ENCODE measurements around the gene HBD. TPM values are rescaled to one million over a fixed set of nuclear protein-coding genes. Genes with fewer than 3 reads are reported as not detected.

The HBD gene
- total RNA-seq, 1 experiment from 2014 or later: not detected

DNA sequence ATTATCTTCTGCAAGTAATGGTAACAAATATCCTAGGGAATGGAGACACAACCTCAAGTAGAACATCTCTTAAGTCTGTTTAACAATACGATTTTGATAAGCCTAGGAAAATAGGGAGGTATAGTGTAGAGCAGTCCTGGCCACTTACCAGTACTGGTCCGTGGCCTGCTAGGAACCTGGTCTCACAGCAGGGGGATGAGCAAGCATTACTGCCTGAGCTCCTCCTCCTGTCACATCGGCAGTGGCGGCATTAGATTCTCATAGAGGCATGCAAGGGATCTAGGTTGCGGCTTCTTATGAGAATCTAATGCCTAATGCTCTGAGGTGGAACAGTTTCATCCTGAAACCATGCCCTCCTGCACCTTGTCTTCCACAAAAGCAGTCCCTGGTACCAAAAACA, 38.2 kb downstream of the HBD start (continued):
- TF ChIP-seq CEBPB (IDR thresholded peaks at IDR 0.05; ENCODE audit: low read depth): no peak
- TF ChIP-seq EGR1 (IDR thresholded peaks at IDR 0.05; ENCODE audit: low read depth): no peak

DNA sequence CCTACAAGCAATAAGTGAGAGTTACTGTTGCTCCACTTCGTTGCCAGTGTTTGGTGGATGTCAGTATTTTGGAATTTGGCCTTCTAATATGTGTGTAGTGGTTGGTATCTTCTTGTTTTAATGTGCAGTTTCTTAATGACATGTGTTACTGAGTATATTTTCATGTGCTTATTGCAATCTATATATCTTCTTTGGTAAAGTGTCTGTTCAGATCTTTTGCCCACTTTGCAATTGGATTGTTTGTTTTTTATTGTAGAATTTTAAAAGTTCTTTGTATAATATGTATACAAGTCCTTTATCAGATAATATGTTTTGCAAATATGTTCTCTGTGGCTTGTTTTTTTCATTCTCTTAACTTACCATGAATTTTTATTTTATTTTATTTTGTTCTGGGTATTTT, 41.5 kb downstream of the HBD start:
- no peaks in the 10 kb centered on the region for H4K20me1 ChIP-seq (ENCODE audit: insufficient read depth)
- no peaks in the 10 kb centered on the region for H3K4me1 ChIP-seq (ENCODE audit: control insufficient read depth in 1 of 2, insufficient read depth in 2 of 2, low read length in 2 of 2)
- H3K27ac ChIP-seq (ENCODE audit: low read depth, low read length): no peak overlapping the region
- RAD21 ChIA-PET (ENCODE audit: low non-redundant PET in 1 of 2, low total read pairs in 2 of 2, uncharacterized antibody in 2 of 2, unreplicated experiment in 2 of 2): no interaction called here
- ATAC-seq (no peak), DNase-seq (ENCODE audit: low read depth, low spot score) (no peak)
- H3K4me2 ChIP-seq (ENCODE audit: low read length): no peak overlapping the region
- TF ChIP-seq SIN3A (IDR thresholded peaks at IDR 0.05; ENCODE audit: low read depth) (no peak), ZFX (IDR thresholded peaks at IDR 0.05) (no peak), SRF (IDR thresholded peaks at IDR 0.05; ENCODE audit: low read depth) (no peak), YY1 (IDR thresholded peaks at IDR 0.05; ENCODE audit: extremely low read depth, insufficient replicate concordance, low read depth, low read length) (no peak), ZNF274 (IDR thresholded peaks at IDR 0.05; ENCODE audit: low read depth, low read length) (no peak), CBX3 (IDR thresholded peaks at IDR 0.05; ENCODE audit: low read depth) (no peak), POLR2A (IDR thresholded peaks at IDR 0.05; ENCODE audit: borderline replicate concordance, extremely low read depth, insufficient read depth, insufficient read length) (no peak), JUND (IDR thresholded peaks at IDR 0.05) (no peak)
- TF ChIP-seq, protein P1, sequence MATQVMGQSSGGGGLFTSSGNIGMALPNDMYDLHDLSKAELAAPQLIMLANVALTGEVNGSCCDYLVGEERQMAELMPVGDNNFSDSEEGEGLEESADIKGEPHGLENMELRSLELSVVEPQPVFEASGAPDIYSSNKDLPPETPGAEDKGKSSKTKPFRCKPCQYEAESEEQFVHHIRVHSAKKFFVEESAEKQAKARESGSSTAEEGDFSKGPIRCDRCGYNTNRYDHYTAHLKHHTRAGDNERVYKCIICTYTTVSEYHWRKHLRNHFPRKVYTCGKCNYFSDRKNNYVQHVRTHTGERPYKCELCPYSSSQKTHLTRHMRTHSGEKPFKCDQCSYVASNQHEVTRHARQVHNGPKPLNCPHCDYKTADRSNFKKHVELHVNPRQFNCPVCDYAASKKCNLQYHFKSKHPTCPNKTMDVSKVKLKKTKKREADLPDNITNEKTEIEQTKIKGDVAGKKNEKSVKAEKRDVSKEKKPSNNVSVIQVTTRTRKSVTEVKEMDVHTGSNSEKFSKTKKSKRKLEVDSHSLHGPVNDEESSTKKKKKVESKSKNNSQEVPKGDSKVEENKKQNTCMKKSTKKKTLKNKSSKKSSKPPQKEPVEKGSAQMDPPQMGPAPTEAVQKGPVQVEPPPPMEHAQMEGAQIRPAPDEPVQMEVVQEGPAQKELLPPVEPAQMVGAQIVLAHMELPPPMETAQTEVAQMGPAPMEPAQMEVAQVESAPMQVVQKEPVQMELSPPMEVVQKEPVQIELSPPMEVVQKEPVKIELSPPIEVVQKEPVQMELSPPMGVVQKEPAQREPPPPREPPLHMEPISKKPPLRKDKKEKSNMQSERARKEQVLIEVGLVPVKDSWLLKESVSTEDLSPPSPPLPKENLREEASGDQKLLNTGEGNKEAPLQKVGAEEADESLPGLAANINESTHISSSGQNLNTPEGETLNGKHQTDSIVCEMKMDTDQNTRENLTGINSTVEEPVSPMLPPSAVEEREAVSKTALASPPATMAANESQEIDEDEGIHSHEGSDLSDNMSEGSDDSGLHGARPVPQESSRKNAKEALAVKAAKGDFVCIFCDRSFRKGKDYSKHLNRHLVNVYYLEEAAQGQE (IDR thresholded peaks at IDR 0.05; ENCODE audit: low read depth): no peak
- TF ChIP-seq, protein P2, sequence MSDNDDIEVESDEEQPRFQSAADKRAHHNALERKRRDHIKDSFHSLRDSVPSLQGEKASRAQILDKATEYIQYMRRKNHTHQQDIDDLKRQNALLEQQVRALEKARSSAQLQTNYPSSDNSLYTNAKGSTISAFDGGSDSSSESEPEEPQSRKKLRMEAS (IDR thresholded peaks at IDR 0.05): no peak
- TF ChIP-seq, protein P3, sequence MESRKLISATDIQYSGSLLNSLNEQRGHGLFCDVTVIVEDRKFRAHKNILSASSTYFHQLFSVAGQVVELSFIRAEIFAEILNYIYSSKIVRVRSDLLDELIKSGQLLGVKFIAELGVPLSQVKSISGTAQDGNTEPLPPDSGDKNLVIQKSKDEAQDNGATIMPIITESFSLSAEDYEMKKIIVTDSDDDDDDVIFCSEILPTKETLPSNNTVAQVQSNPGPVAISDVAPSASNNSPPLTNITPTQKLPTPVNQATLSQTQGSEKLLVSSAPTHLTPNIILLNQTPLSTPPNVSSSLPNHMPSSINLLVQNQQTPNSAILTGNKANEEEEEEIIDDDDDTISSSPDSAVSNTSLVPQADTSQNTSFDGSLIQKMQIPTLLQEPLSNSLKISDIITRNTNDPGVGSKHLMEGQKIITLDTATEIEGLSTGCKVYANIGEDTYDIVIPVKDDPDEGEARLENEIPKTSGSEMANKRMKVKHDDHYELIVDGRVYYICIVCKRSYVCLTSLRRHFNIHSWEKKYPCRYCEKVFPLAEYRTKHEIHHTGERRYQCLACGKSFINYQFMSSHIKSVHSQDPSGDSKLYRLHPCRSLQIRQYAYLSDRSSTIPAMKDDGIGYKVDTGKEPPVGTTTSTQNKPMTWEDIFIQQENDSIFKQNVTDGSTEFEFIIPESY (IDR thresholded peaks at IDR 0.05; ENCODE audit: extremely low read depth, insufficient replicate concordance, low read length): no peak
- TF ChIP-seq, protein P4, sequence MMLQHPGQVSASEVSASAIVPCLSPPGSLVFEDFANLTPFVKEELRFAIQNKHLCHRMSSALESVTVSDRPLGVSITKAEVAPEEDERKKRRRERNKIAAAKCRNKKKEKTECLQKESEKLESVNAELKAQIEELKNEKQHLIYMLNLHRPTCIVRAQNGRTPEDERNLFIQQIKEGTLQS (IDR thresholded peaks at IDR 0.05): no peak
- H3K79me2 ChIP-seq (ENCODE audit: insufficient read depth, low read length): no peaks in the 10 kb centered on the region
- no peaks in the 10 kb centered on the region for H3K9me2 ChIP-seq (ENCODE audit: insufficient read depth)
- CTCF ChIA-PET: no interaction called here
- no peaks in the 10 kb centered on the region for H3K9me3 ChIP-seq (ENCODE audit: control insufficient read depth in 1 of 2, insufficient read depth in 1 of 2, low read depth in 1 of 2, low read length in 2 of 2)
- no peak overlapping the region for H3K9ac ChIP-seq (ENCODE audit: low read length)
- no peaks in the 10 kb centered on the region for H3K36me3 ChIP-seq (ENCODE audit: control insufficient read depth in 1 of 2, insufficient read depth in 2 of 2, low read length in 2 of 2)
- H2AFZ ChIP-seq (ENCODE audit: low read depth, low read length, poor library complexity, severe bottlenecking): no peak overlapping the region
- H3K4me3 ChIP-seq (replicated peaks in 1 of 2; ENCODE audit: low read depth in 1 of 2, low read length in 2 of 2): no peak overlapping the region
- intact Hi-C loops (cut with micrococcal nuclease): no loop called here
- POLR2A ChIA-PET: no interaction called here
- no TSS peak for BruUV-seq (replicated peaks)
- peaks cover 4% of the 10 kb centered on the region; the same call in 1 of the 2 replicates for H3K27me3 ChIP-seq (ENCODE audit: insufficient read depth, low read length)

All from HCT116 (cell line).